Mesodermal cell (in vitro differentiated cells): ENCODE results near the gene SLC16A1.
A peak's percentile ranks its signal among the peaks of the same experiment; 100 is the strongest.
"Not testable (repeated sequence)": the region's sequence is repeated elsewhere in the genome, so short reads cannot be mapped to it uniquely, and the experiment has no call there.

Experiments used
- H3K27ac ChIP-seq: 2 replicates; pipeline ENCODE4 v1.7.0; 2013; ENCODE audit warnings: mild to moderate bottlenecking, low read depth, low read length, moderate library complexity; ENCODE audit not compliant: severe bottlenecking
- H3K36me3 ChIP-seq: 2 replicates; pipeline ENCODE4 v1.7.1; 2013; ENCODE audit warnings: mild to moderate bottlenecking, low read length, moderate library complexity; ENCODE audit not compliant: control insufficient read depth, insufficient read depth
- H3K4me1 ChIP-seq: one replicate; pipeline ENCODE4 v1.7.1; 2013; ENCODE audit warnings: mild to moderate bottlenecking, low read length; ENCODE audit not compliant: insufficient read depth, control insufficient read depth, poor library complexity, severe bottlenecking
- H3K4me3 ChIP-seq: 2 replicates; pipeline ENCODE4 v1.7.0; 2013; ENCODE audit warnings: low read length, control low read depth, mild to moderate bottlenecking; ENCODE audit not compliant: insufficient read depth, poor library complexity, severe bottlenecking; ENCODE audit errors: extremely low read depth
- H3K9me3 ChIP-seq: 2 replicates; pipeline ENCODE4 v1.7.1; 2013; ENCODE audit warnings: mild to moderate bottlenecking, low read length, moderate library complexity; ENCODE audit not compliant: control insufficient read depth
- WGBS, 2 experiments: methylation state at CpG; one replicate each; pipeline ENCODE4 v1.1.5; 2013; ENCODE audit warnings: missing lambda C conversion rate in 2 of 2; ENCODE audit not compliant: insufficient coverage in 2 of 2; 5-methylcytosine and 5-hydroxymethylcytosine counted together

Gene SLC16A1

GRCh38 chr1:112988367-112988766 is 32.4 kb upstream of the SLC16A1 start:
- WGBS, 2 experiments = 67% methylated on average over 1 of the region's 1 CpG; no CpG with 5 or more reads in 1 of the 2 experiments

DNA sequence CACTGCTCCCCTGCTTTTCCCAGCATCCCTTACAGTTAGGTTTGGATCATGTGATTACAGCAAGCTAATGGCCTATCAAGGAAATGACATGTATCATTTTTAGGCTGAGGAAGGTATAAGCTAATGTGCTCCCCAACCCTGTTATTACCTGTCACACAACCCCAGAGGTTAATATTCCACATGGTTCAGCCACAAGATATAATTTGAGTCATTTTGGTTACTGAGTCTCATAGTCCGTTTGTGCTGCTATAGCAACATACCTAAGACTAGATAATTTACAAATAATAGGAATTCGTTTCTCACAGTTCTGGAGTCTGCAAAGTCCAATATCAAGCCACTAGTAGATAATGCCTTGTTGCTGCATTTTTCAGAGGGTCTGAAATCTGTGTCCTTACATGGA is 29.1 kb upstream of the SLC16A1 start:
- Histone ChIP-seq H3K36me3 (no peaks in the 10 kb centered on the region), H3K4me3 (no peak overlapping the region), H3K4me1 (peaks cover 6% of the 10 kb centered on the region), H3K27ac (no peak overlapping the region), H3K9me3 (no peaks in the 10 kb centered on the region)
- no CpG with 5 or more reads among the region's 2 CpGs for WGBS, 2 experiments

More at GRCh38 chr1:112988367-112988766, 32.4 kb upstream of the SLC16A1 start:
- Histone ChIP-seq H3K4me3 (no peak overlapping the region), H3K4me1 (peaks cover 3% of the 10 kb centered on the region), H3K9me3 (no peaks in the 10 kb centered on the region), H3K36me3 (no peaks in the 10 kb centered on the region), H3K27ac (no peak overlapping the region)

DNA sequence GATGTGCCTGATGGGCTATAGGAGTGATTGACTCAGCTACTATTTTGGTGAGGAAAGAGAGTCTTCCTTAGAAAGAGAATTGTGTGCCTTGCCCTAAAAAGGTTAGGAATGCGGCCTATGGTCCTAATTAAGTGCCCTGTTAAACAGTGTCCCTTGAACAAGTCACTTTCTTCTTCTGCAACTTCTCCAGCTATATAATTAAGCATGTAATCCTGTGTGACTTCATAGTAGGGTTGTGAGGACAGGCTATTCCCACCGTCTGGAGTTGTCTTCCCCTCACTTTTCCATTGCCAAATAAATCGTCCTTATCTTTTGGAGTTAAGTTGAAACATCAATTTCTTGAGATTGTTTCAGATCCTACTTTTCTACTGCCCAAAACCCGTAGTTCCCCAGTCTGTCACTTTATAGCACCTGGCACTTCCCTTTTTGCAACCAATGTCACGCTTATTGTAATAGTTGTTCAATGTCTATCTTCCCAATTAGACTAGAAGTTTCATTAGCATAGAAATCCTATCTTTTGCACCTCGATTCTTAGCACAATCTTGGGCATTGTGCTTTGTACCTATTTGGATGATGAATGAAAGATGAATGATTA is 27.6 kb upstream of the SLC16A1 start:
- Histone ChIP-seq H3K4me1 (peaks cover 6% of the 10 kb centered on the region), H3K4me3 (no peak overlapping the region), H3K36me3 (no peaks in the 10 kb centered on the region), H3K27ac (no peak overlapping the region), H3K9me3 (no peaks in the 10 kb centered on the region)
- WGBS, 2 experiments = 100% methylated on average over 1 of the region's 6 CpGs; no CpG with 5 or more reads in 1 of the 2 experiments

- no peaks in the 10 kb centered on the region for H3K9me3 ChIP-seq
- WGBS, 2 experiments = 91 to 96% methylated on average over 3 to 4 of the region's 5 CpGs
- H3K4me1 ChIP-seq = peaks cover 6% of the 10 kb centered on the region
- H3K4me3 ChIP-seq = no peak overlapping the region
- no peak overlapping the region for H3K27ac ChIP-seq
- no peaks in the 10 kb centered on the region for H3K36me3 ChIP-seq
These were observed 27.0 kb upstream of the SLC16A1 start for GRCh38 chr1:112982853-112983536.

- H3K9me3 ChIP-seq = no peaks in the 10 kb centered on the region
- WGBS, 2 experiments = no CpG with 5 or more reads among the region's 2 CpGs
- no peak overlapping the region for H3K4me3 ChIP-seq
- H3K4me1 ChIP-seq = peaks cover 6% of the 10 kb centered on the region
- no peaks in the 10 kb centered on the region for H3K36me3 ChIP-seq
- H3K27ac ChIP-seq = no peak overlapping the region
These were observed 26.3 kb upstream of the SLC16A1 start for GRCh38 chr1:112982328-112982727.

DNA sequence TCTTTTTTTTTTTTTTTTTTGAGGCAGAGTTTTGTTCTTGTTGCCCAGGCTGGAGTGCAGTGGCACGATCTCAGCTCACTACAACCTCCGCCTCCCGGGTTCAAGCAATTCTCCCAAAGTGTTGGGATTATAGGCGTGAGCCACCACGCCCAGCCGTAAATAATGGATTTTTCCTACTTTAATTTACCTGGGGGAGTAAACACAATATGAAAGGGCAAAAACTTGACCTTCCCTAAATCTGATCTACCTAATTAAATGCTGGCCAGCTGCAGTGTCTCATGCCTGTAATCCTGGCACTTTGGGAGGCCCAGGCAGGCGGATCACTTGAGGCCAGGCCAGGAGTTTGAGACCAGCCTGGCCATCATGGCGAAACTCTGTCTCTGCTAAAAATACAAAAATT is 25.8 kb upstream of the SLC16A1 start:
- H3K9me3 ChIP-seq, H3K36me3 ChIP-seq, H3K27ac ChIP-seq, H3K4me3 ChIP-seq, H3K4me1 ChIP-seq: not testable (repeated sequence)
- WGBS, 2 experiments = 96 to 99% methylated on average over 7 to 8 of the region's 8 CpGs

GRCh38 chr1:112981426-112981825 is 25.4 kb upstream of the SLC16A1 start:
- no CpG with 5 or more reads among the region's 1 CpG for WGBS, 2 experiments
- H3K27ac ChIP-seq = no peak overlapping the region
- H3K4me1 ChIP-seq = peaks cover 6% of the 10 kb centered on the region
- no peaks in the 10 kb centered on the region for H3K36me3 ChIP-seq
- no peak overlapping the region for H3K4me3 ChIP-seq
- H3K9me3 ChIP-seq = no peaks in the 10 kb centered on the region

DNA sequence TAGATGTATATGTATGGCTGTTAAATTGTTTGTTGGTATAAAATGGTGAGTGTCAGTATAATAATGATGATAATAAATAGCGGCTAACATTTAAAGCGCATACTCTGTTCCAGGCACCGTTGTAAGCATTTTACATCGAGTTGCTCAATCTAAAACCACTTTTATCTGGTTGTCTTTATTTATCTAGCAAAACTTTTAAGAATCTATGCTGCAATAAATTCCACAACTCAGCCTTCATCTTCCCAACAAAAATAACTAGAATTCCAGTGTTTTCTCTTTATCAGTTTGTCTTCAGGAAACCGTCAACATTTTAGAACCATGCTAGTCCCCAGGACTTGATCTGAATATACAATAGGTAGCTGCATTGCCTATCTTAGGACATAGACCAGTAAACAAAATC is 19.3 kb upstream of the SLC16A1 start:
- Histone ChIP-seq H3K4me3 (no peak overlapping the region), H3K9me3 (no peaks in the 10 kb centered on the region), H3K4me1 (no peaks in the 10 kb centered on the region), H3K36me3 (peaks cover 9% of the 10 kb centered on the region), H3K27ac (peak overlapping the region; percentile 29)
- WGBS, 2 experiments = 92% methylated on average over 4 of the region's 5 CpGs; no CpG with 5 or more reads in 1 of the 2 experiments

GRCh38 chr1:112974646-112975045 is 18.6 kb upstream of the SLC16A1 start:
- H3K4me1 ChIP-seq = no peaks in the 10 kb centered on the region
- WGBS, 2 experiments = no CpG with 5 or more reads among the region's 1 CpG

DNA sequence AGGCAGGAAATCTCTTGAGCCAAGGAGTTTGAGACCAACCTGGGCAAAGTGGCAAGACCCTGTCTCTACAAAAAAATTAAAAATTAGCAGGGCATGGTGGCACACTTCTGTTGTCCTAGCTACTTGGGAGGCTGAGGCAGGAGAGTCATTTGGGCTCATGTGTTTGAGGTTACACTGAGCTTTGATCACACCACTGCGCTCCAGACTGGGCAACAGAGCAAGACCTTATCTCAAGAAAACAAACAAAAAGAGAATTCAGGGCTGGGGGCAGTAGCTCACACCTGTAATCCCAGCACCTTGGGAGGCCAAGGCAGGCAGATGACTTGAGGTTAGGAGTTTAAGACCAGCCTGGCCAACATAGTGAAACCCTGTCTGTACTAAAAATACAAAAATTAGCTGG is 17.8 kb upstream of the SLC16A1 start:
- Histone ChIP-seq H3K4me1 (no peaks in the 10 kb centered on the region), H3K36me3 (peaks cover 14% of the 10 kb centered on the region), H3K4me3 (no peak overlapping the region), H3K27ac (no peak overlapping the region), H3K9me3 (no peaks in the 10 kb centered on the region)
- 100% methylated on average over 1 of the region's 1 CpG; no CpG with 5 or more reads in 1 of the 2 experiments for WGBS, 2 experiments

More at GRCh38 chr1:112974646-112975045, 18.6 kb upstream of the SLC16A1 start:
- H3K36me3 ChIP-seq = peaks cover 13% of the 10 kb centered on the region
- peak overlapping the region; percentile 29 for H3K27ac ChIP-seq
- H3K4me3 ChIP-seq = no peak overlapping the region
- no peaks in the 10 kb centered on the region for H3K9me3 ChIP-seq

DNA sequence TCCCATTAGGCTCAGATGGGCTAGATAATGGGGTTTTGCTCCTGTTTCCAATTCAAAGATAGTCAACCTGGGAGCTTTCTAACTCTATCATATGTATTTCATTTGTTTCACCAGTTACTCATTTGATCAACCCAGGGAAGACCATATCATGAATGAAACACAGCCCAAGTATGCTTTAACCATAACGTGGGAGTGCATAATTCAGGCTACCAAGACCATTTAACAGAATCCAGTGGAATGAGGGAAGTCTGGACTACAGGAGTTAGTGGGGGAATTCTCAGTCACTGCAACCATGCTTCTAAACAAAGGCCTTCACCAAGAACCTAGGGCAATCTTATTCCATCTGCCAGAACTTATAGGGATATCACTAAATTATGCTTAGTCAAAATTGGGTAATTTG is 15.0 kb upstream of the SLC16A1 start:
- H3K4me1 ChIP-seq = no peaks in the 10 kb centered on the region
- peaks cover 42% of the 10 kb centered on the region for H3K36me3 ChIP-seq
- no CpG with 5 or more reads among the region's 1 CpG for WGBS, 2 experiments
- no peak overlapping the region for H3K27ac ChIP-seq
- no peaks in the 10 kb centered on the region for H3K9me3 ChIP-seq
- H3K4me3 ChIP-seq = no peak overlapping the region
